ENCODE results near the gene B3GALT6.

DNA sequence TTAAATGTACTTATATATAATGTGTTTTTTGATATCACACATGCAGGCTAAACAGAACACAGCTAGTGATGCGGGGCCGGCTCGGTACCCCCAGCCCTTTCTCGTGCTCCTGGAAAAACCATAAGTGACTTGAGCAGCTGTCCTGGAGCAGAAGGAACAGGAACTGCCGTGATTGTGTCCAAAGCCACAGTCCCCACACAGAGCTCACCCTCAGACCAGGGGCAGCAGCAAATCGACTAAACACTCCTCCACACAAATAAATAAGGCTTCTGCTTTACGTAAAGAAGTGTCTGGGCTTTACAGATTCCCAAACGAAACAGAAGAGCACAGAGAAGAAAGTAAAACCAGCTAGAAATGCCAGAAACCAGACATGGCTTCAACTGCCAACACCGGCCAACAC, 32.0 kb downstream of the B3GALT6 start:
- TF ChIP-seq, protein P1, sequence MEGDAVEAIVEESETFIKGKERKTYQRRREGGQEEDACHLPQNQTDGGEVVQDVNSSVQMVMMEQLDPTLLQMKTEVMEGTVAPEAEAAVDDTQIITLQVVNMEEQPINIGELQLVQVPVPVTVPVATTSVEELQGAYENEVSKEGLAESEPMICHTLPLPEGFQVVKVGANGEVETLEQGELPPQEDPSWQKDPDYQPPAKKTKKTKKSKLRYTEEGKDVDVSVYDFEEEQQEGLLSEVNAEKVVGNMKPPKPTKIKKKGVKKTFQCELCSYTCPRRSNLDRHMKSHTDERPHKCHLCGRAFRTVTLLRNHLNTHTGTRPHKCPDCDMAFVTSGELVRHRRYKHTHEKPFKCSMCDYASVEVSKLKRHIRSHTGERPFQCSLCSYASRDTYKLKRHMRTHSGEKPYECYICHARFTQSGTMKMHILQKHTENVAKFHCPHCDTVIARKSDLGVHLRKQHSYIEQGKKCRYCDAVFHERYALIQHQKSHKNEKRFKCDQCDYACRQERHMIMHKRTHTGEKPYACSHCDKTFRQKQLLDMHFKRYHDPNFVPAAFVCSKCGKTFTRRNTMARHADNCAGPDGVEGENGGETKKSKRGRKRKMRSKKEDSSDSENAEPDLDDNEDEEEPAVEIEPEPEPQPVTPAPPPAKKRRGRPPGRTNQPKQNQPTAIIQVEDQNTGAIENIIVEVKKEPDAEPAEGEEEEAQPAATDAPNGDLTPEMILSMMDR (conservative IDR thresholded peaks at IDR 0.05 in 1 of 2, IDR thresholded peaks at IDR 0.05 in 1 of 2; ENCODE audit: low read depth in 1 of 2, low read length in 2 of 2), result no peak
- no peak for TF ChIP-seq EZH2 (IDR thresholded peaks at IDR 0.05; ENCODE audit: low read length, missing control alignments)

Measured in fibroblast of lung (primary cell).